Measurements from ENCODE around the gene LDLRAD4. TPM values are rescaled to one million over a fixed set of nuclear protein-coding genes. Genes with fewer than 3 reads are reported as not detected.

Gene LDLRAD4
- total RNA-seq, 4 donors from 2014 or later, result 2.7 to 22.5 (median 10.8) TPM

GRCh38 chr18:13437796-13438506 is 219.4 kb downstream of the LDLRAD4 start:
- 80 to 85% methylated on average over 17 of the region's 17 CpGs for WGBS, 2 donors
- intact Hi-C loops (cut with DNase I; ENCODE audit: low total_unique reads), result no loop called here
- TF ChIP-seq CTCF (IDR thresholded peaks at IDR 0.05) (no peak), POLR2A (IDR thresholded peaks at IDR 0.05) (no peak)
- no peak for DNase-seq (ENCODE audit: low spot score in 2 of 2)
- H3K4me3 ChIP-seq (ENCODE audit: low read depth, poor library complexity, severe bottlenecking), result no peak overlapping the region

- H3K4me3 ChIP-seq (ENCODE audit: low read depth, poor library complexity, severe bottlenecking), result no peak overlapping the region
- DNase-seq (ENCODE audit: low spot score in 2 of 2), result no peak
- intact Hi-C loops (cut with DNase I; ENCODE audit: low total_unique reads), result no loop called here
- TF ChIP-seq CTCF (IDR thresholded peaks at IDR 0.05), result no peak
- no peak for TF ChIP-seq POLR2A (IDR thresholded peaks at IDR 0.05)
- 94% methylated on average over 4 of the region's 4 CpGs for WGBS, 2 donors
Observed at GRCh38 chr18:13438507-13439056, 220.0 kb downstream of the LDLRAD4 start.

DNA sequence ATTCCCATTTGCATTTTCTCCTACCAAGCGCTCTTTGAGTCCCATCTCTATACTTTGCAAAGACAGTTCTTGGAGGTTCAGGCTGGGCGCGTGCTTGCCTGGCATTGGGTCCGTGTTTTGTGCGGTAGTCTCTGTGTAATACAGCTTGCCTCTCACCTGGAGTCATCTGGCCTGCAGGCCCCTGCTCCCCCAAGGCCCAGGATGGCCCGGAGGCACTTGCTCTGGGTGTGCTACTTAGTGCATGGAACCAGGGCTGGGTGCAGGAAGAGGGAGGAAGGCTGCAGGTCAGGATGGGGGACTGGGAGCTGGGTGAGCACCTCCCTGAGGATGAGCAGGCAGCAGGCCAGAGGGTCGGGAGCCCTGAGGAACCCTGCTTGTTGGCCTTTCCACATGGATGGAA is 220.9 kb downstream of the LDLRAD4 start:
- TF ChIP-seq CTCF (IDR thresholded peaks at IDR 0.05) (no peak), POLR2A (IDR thresholded peaks at IDR 0.05) (no peak)
- WGBS, 2 donors, result 90 to 92% methylated on average over 7 of the region's 7 CpGs
- peak in 1 of 2 donors; percentile 67 for DNase-seq (ENCODE audit: low spot score in 2 of 2)
- intact Hi-C loops (cut with DNase I; ENCODE audit: low total_unique reads), result no loop called here
- H3K4me3 ChIP-seq (ENCODE audit: low read depth, poor library complexity, severe bottlenecking), result no peak overlapping the region

DNA sequence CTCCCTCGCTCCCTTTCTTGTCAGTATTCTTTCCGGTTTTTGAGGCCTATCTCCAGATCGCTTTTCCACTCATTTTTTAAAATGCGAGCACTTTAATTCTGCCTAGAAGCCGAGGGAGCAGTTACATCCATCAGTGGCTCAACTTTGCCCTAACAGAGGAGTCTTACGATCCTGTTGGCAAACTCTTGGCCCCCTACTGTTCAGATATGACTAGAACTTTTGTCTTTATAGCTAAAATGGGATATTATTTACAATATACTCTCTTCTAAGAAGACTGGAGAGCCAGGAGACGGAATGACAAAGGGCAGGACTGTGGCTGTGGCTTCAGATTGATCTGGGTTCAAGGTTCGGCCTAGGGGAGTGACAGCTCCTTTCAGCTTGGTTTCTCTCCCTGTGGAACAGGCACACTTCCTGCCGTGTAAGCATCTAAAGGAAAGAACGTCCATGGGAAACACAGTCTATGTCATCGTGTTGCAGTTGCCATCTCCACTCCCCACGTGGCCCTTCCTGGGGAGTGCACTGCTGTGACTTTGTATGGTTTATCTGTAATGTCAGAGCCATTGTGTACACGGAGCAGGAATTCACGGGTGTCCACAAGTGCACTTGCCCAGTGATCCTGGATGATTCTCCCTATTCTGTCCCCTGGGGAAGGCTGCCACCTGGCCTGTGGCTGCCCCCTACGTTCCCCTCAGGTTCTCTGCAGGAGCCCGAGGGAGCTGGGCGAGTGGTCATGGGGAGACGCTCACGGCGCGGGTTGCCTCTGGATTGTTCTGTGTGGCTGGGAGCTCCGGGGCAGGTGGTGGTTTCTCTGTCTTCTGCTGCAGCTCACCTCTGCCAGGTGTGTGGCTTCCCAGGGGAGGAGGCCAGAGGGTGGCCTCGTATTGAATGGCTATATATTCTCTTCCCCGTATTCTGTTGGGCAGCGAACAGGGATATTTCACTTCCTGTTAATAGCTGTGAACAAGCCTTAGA is 222.0 kb downstream of the LDLRAD4 start:
- TF ChIP-seq POLR2A (IDR thresholded peaks at IDR 0.05) (no peak), CTCF (IDR thresholded peaks at IDR 0.05) (no peak)
- intact Hi-C loops (cut with DNase I; ENCODE audit: low total_unique reads), result no loop called here
- WGBS, 2 donors, result 90 to 92% methylated on average over 24 of the region's 25 CpGs
- no peak overlapping the region for H3K4me3 ChIP-seq (ENCODE audit: low read depth, poor library complexity, severe bottlenecking)
- peak in 1 of 2 donors; percentile 71 for DNase-seq (ENCODE audit: low spot score in 2 of 2)

DNA sequence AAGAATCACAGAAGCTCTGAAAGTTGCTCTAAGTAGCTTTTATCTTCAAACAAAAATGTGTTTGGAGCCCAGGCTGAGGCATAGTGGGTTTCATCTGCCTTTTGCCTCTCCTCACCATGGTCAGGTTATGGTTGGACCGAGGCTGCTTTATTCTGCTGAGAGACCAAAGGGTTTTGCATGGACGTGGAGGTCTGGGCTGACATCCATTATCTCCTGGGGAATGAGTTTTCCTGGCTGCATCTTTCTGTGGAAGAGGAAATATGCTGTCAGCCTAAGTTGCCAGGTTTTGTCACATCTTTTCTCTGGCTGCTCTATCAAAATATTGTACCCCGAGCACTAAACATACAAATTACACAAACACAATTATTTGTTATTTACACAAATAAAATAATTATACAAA is 223.2 kb downstream of the LDLRAD4 start:
- intact Hi-C loops (cut with DNase I; ENCODE audit: low total_unique reads), result no loop called here
- WGBS, 2 donors, result 68 to 70% methylated on average over 3 of the region's 3 CpGs
- H3K4me3 ChIP-seq (ENCODE audit: low read depth, poor library complexity, severe bottlenecking), result no peak overlapping the region
- peak in 1 of 2 donors; percentile 3 for DNase-seq (ENCODE audit: low spot score in 2 of 2)
- no peak for TF ChIP-seq POLR2A (IDR thresholded peaks at IDR 0.05)
- TF ChIP-seq CTCF (IDR thresholded peaks at IDR 0.05), result no peak

All from lower leg skin (tissue), 4 donors.